GM23338 (cell line): ENCODE measurements around the gene HSPB9.

Experiments used
- POLR2AphosphoS5 ChIP-seq: IDR thresholded peaks from 2 replicates; pipeline ENCODE4 v1.6.1; 2016; ENCODE audit warnings: antibody characterized with exemption, low read depth
- ZNF331 ChIP-seq: fragments of 250-450 bp; sonication (Bioruptor Pico); IDR thresholded peaks from 2 replicates; pipeline ENCODE4 v1.5.0; 2020; ENCODE audit warnings: low read depth, mild to moderate bottlenecking, moderate library complexity
- TF ChIP-seq, protein P1 (sequence below), 2 experiments: fragments of 200-600 bp in 1 of 2; sonication (generic) in 1 of 2; conservative IDR thresholded peaks; 2 replicates each; pipeline versions ENCODE4 v1.5.1 to v1.6.1; 2016 to 2017; ENCODE audit warnings: antibody characterized with exemption in 2 of 2, low read depth in 2 of 2, mild to moderate bottlenecking in 2 of 2, moderate library complexity in 1 of 2

DNA sequence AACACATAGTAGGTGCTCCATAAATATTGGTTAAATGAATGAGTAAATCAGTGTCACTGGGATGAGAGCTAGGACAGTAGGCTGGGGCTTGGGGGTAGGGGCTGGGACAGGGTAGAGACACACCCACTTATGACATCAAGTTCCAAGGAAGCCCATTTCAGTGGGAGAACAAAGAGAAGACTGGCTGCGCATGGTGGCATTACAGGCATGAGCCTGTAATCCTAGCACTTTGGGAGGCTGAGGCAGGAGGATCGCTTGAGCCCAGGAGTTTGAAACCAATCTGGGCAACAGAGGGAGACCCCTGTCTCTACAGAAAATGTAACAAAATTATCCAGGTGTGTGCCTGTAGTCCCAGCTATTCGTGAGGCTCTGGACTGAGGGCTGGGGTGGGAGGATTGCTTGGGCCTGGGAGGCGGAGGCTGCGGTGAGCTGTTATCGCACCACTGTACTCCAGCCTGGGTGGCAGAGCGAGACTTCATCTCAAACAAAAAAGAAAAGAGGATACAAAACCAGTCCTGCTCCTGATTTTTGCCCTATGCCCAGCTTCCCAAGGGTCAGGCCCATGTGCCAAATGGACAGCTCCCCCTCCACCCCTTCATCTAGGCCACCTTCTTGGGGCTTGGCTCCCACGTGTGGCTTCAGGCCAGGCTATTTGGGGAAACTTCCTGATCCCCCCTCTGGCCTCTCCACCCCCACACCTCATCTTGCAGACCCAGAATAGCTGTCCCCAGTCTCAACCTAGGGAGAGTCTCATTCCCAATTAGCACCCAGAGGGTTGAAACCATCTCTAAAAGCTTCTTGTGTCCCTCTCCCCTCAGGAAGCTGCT is 31.4 kb upstream of the HSPB9 start:
- no peak for TF ChIP-seq ZNF331 (CRISPR knock-in tag)
- TF ChIP-seq, protein P1, sequence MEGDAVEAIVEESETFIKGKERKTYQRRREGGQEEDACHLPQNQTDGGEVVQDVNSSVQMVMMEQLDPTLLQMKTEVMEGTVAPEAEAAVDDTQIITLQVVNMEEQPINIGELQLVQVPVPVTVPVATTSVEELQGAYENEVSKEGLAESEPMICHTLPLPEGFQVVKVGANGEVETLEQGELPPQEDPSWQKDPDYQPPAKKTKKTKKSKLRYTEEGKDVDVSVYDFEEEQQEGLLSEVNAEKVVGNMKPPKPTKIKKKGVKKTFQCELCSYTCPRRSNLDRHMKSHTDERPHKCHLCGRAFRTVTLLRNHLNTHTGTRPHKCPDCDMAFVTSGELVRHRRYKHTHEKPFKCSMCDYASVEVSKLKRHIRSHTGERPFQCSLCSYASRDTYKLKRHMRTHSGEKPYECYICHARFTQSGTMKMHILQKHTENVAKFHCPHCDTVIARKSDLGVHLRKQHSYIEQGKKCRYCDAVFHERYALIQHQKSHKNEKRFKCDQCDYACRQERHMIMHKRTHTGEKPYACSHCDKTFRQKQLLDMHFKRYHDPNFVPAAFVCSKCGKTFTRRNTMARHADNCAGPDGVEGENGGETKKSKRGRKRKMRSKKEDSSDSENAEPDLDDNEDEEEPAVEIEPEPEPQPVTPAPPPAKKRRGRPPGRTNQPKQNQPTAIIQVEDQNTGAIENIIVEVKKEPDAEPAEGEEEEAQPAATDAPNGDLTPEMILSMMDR (conservative IDR thresholded peaks at IDR 0.05; ENCODE audit: low read depth in 2 of 2), result no peak
- TF ChIP-seq POLR2AphosphoS5, result no peak
